ENCODE data around the gene DCDC2C.

GRCh38 chr2:3708576-3708975, 5.2 kb downstream of the DCDC2C start:
- TF ChIP-seq POLR2AphosphoS5 (IDR thresholded peaks at IDR 0.05; ENCODE audit: low read depth), result no peak
- no peak for TF ChIP-seq EZH2 (IDR thresholded peaks at IDR 0.05; ENCODE audit: low read depth, unreplicated experiment)
- TF ChIP-seq, protein P1, sequence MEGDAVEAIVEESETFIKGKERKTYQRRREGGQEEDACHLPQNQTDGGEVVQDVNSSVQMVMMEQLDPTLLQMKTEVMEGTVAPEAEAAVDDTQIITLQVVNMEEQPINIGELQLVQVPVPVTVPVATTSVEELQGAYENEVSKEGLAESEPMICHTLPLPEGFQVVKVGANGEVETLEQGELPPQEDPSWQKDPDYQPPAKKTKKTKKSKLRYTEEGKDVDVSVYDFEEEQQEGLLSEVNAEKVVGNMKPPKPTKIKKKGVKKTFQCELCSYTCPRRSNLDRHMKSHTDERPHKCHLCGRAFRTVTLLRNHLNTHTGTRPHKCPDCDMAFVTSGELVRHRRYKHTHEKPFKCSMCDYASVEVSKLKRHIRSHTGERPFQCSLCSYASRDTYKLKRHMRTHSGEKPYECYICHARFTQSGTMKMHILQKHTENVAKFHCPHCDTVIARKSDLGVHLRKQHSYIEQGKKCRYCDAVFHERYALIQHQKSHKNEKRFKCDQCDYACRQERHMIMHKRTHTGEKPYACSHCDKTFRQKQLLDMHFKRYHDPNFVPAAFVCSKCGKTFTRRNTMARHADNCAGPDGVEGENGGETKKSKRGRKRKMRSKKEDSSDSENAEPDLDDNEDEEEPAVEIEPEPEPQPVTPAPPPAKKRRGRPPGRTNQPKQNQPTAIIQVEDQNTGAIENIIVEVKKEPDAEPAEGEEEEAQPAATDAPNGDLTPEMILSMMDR (conservative IDR thresholded peaks at IDR 0.05; ENCODE audit: low read depth in 2 of 2), result no peak
- no peak for TF ChIP-seq CREB1 (CRISPR knock-in tag; IDR thresholded peaks at IDR 0.05; ENCODE audit: low read depth)
- TF ChIP-seq EZH2phosphoT487 (IDR thresholded peaks at IDR 0.05; ENCODE audit: unreplicated experiment), result no peak
- no peak for TF ChIP-seq ZNF331 (CRISPR knock-in tag; IDR thresholded peaks at IDR 0.05; ENCODE audit: low read depth)
- no peak for TF ChIP-seq ETS1 (IDR thresholded peaks at IDR 0.05)
- TF ChIP-seq ZNF114 (CRISPR knock-in tag; IDR thresholded peaks at IDR 0.05), result no peak
- no peak for TF ChIP-seq REST (IDR thresholded peaks at IDR 0.05; ENCODE audit: unreplicated experiment)

Data from GM23338 (cell line).